Thymus (tissue), 14 donors: ENCODE results near the gene EDC3. TPM values are rescaled to one million over a fixed set of nuclear protein-coding genes. Genes with fewer than 3 reads are reported as not detected.
"Not testable (repeated sequence)": the region's sequence is repeated elsewhere in the genome, so short reads cannot be mapped to it uniquely, and the experiment has no call there.

ENCODE experiments used
- DNase-seq, 9 donors: peaks; one replicate each; pipeline ENCODE4 v3.0.0-alpha.2; 2013; ENCODE audit warnings: low spot score in 9 of 9, low read depth in 6 of 9, missing footprints in 1 of 9
- H3K27ac ChIP-seq, 2 donors: one replicate each; pipeline ENCODE4 v1.5.1; 2013; ENCODE audit warnings: control low read depth in 1 of 2, low read depth in 1 of 2, low read length in 1 of 2, mild to moderate bottlenecking in 1 of 2, moderate library complexity in 1 of 2
- H3K27me3 ChIP-seq, 2 donors: one replicate each; pipeline ENCODE4 v1.5.1; 2013; ENCODE audit warnings: low read length in 1 of 2; ENCODE audit not compliant: control insufficient read depth in 2 of 2, insufficient read depth in 1 of 2
- H3K36me3 ChIP-seq, 2 donors: one replicate each; pipeline ENCODE4 v1.5.1; 2013; ENCODE audit warnings: low read length in 1 of 2, mild to moderate bottlenecking in 1 of 2, moderate library complexity in 1 of 2; ENCODE audit not compliant: control insufficient read depth in 2 of 2, insufficient read depth in 2 of 2
- H3K4me1 ChIP-seq, 2 donors: one replicate each; pipeline ENCODE4 v1.5.1; 2013; ENCODE audit warnings: low read length in 2 of 2; ENCODE audit not compliant: control insufficient read depth in 2 of 2, insufficient read depth in 2 of 2
- H3K4me3 ChIP-seq, 2 donors: one replicate each; pipeline ENCODE4 v1.5.1; 2013; ENCODE audit warnings: low read length in 2 of 2, control low read depth in 1 of 2, mild to moderate bottlenecking in 1 of 2
- H3K9me3 ChIP-seq, 2 donors: one replicate each; pipeline ENCODE4 v1.5.1; 2013; ENCODE audit warnings: low read length in 1 of 2, mild to moderate bottlenecking in 1 of 2; ENCODE audit not compliant: control insufficient read depth in 2 of 2, insufficient read depth in 1 of 2
- WGBS: extraction: QIAGEN DNeasy Blood & Tissue Kit; methylation state at CpG from one replicate; pipeline ENCODE4 v1.1.7; 2013; 5-methylcytosine and 5-hydroxymethylcytosine counted together
- long read RNA-seq, 10 donors: transcript quantifications; one replicate each; lab custom pipeline, GENCODE V29; 2026
- polyA plus RNA-seq: library from polyadenylated mRNA; stranded (reverse); fragments of 200-250 nt; gene quantifications from one replicate; pipeline ENCODE4 v1.2.3, GENCODE V29; 2013
- total RNA-seq: library from RNA; stranded (reverse); fragments of 120-200 nt; gene quantifications from one replicate; pipeline ENCODE4 v1.2.4, GENCODE V29; 2013
- donor health status: healthy.

Gene EDC3, protein sequence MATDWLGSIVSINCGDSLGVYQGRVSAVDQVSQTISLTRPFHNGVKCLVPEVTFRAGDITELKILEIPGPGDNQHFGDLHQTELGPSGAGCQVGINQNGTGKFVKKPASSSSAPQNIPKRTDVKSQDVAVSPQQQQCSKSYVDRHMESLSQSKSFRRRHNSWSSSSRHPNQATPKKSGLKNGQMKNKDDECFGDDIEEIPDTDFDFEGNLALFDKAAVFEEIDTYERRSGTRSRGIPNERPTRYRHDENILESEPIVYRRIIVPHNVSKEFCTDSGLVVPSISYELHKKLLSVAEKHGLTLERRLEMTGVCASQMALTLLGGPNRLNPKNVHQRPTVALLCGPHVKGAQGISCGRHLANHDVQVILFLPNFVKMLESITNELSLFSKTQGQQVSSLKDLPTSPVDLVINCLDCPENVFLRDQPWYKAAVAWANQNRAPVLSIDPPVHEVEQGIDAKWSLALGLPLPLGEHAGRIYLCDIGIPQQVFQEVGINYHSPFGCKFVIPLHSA
- total RNA-seq (10.1 TPM), polyA plus RNA-seq (14.6 TPM)
- long read RNA-seq, donor 1, partial matches to known transcripts, result 0 of 1 reads
- long read RNA-seq, donor 1, other reads (novel, unspliced or antisense), result 0 of 1 reads
- long read RNA-seq, donor 2, result 0 reads
- long read RNA-seq, donor 3, transcript EDC3-201 (7 exons, 3,763 nt), result major isoform, 6 of 23 reads
- long read RNA-seq, donor 3, partial matches to known transcripts, result 10 of 23 reads
- long read RNA-seq, donor 3, other reads (novel, unspliced or antisense), result 0 of 23 reads
- long read RNA-seq, donor 4, partial matches to known transcripts, result 0 of 6 reads
- long read RNA-seq, donor 4, other reads (novel, unspliced or antisense), result 0 of 6 reads
- long read RNA-seq, donor 5, transcript EDC3-217 (2 exons, 533 nt), result minor isoform, 5 of 23 reads
- long read RNA-seq, donor 5, transcript EDC3-201 (7 exons, 3,763 nt), result major isoform, 9 of 23 reads
- long read RNA-seq, donor 5, partial matches to known transcripts, result 5 of 23 reads
- long read RNA-seq, donor 5, other reads (novel, unspliced or antisense), result 0 of 23 reads
- long read RNA-seq, donor 6, partial matches to known transcripts, result 0 of 5 reads
- long read RNA-seq, donor 6, other reads (novel, unspliced or antisense), result 0 of 5 reads
- long read RNA-seq, donor 7, partial matches to known transcripts, result 0 of 5 reads
- long read RNA-seq, donor 7, other reads (novel, unspliced or antisense), result 0 of 5 reads
- long read RNA-seq, donor 8, partial matches to known transcripts, result 0 of 5 reads
- long read RNA-seq, donor 8, other reads (novel, unspliced or antisense), result 0 of 5 reads
- long read RNA-seq, donor 9, transcript EDC3-201 (7 exons, 3,763 nt), result major isoform, 5 of 6 reads
- long read RNA-seq, donor 9, partial matches to known transcripts, result 0 of 6 reads
- long read RNA-seq, donor 9, other reads (novel, unspliced or antisense), result 0 of 6 reads
- long read RNA-seq, donor 10, partial matches to known transcripts, result 0 of 8 reads
- long read RNA-seq, donor 10, other reads (novel, unspliced or antisense), result 0 of 8 reads

DNA sequence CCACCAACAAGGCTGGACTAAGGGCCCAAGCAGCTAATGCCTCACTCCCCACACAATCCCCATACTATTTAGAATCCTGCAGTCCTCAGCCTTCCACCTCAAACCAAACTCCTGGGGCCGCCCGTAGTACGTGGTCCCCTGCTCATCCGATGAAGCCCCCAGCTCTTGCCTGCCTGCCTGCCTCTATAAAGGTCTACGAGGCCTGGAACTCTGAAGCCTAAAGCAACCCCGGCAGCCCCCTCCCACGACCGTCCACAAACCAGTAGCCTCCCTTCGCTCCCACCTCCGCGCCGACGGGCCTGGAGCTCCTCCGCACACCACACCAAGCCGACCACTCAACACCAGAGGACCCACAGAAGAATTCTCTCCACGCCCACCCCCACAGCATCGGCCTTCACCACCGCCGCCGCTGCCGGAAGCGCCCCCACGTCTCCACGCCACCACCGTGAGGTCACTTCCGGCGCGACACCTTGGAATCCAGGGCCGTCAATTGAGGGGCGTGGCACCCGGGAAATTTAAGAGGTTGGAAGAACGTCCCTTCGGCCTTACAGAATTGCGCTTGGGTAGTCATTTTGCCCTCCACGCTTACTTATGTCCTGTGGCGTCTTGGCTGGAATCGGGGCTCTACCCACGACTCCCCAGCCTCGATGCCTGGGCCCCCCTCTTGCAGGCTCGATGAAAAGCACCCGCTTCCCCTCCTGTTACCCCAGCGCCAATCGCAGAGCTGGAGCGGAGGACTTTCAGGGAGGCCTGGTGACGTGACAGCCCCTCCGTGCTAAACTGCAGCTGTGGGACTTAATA lies at the start of gene EDC3:
EDC3 (minus strand) TSS at position 428 of the 801 bp plus-strand sequence. CDS start 20,900 bp downstream, outside the sequence.
- WGBS, result under 1% methylated on average over 46 of the region's 46 CpGs

DNA sequence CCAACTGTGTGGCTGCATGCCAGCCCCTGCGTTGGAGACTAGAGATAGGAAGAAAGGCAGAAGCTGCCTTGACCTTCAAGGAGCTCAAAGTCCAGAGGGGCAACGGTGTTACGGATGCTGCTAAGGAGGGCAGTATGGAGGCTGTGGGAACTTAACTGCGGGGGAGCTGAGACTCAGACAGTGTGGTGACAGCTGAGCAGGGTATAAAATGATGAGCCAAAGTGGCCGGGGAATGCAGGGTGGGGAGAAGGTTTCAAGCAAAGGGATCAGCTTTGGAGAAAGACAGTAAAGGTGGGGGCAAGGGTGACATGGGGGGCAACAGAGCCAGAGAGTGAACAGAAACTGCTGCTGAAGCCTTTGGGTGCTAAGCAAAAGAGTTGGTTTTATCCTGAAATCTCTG lies 46.6 kb upstream of the EDC3 start:
- no peak for DNase-seq

More for the DNA sequence above, at the start of gene EDC3:
- H3K27me3 ChIP-seq, result no peaks in the 10 kb centered on the region
- peaks cover 13% of the 10 kb centered on the region in 2 donors for H3K4me1 ChIP-seq
- no peaks in the 10 kb centered on the region for H3K9me3 ChIP-seq
- no peaks in the 10 kb centered on the region for H3K36me3 ChIP-seq
- peak within 1 kb of the TSS; percentile 77 to 97 for H3K4me3 ChIP-seq
- peak; percentile 61 to 93 (median 82) for DNase-seq
- peak within 1 kb of the TSS; percentile 44 to 76 for H3K27ac ChIP-seq

DNA sequence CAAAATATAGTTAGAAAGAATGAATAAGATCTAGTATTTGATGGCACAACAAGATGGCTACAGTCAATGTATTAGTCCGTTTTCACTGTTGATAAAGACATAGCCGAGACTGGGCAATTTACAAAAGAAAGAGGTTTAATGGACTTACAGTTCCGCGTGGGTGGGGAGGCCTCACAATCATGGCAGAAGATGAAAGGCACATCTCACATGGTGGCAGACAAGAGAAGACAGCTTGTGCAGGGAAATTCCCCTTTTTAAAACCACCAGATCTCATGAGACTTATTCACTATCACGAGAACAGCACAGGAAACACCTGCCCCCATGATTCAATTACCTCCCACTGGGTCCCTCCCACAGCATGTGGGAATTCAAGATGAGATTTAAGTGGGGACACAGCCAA lies 42.4 kb upstream of the EDC3 start:
- H3K27ac ChIP-seq, H3K36me3 ChIP-seq, H3K4me3 ChIP-seq, H3K27me3 ChIP-seq, H3K4me1 ChIP-seq, DNase-seq: not testable (repeated sequence)
- H3K9me3 ChIP-seq, result peaks cover 2 to 11% of the 10 kb centered on the region in 2 donors
- WGBS, result 74% methylated on average over 5 of the region's 5 CpGs

More for the DNA sequence above, 46.6 kb upstream of the EDC3 start:
- H3K4me3 ChIP-seq, result no peak overlapping the region
- H3K4me1 ChIP-seq, result no peaks in the 10 kb centered on the region
- no peaks in the 10 kb centered on the region for H3K27me3 ChIP-seq
- WGBS, result 94% methylated on average over 5 of the region's 5 CpGs
- peaks cover 2 to 7% of the 10 kb centered on the region in 2 donors for H3K9me3 ChIP-seq
- H3K36me3 ChIP-seq, result no peaks in the 10 kb centered on the region
- no peak overlapping the region for H3K27ac ChIP-seq

DNA sequence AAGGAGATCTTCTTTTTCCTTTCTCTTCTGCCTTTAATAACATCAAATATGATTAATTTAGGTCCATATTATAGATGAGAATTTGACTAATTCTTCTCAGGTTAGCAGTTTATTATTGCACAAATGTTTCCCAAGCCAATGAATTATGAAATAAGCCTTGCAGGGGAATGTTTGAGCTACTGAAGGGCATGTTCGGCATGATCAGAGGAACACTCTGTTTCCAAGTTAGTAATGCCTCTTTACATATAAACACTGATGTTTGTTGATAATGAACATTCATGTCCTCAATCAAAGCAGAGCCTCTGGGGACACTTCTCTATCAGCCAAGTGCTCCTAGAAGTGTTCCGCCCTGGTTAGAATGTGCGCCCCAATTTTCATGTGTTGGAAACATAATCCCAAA lies 39.5 kb upstream of the EDC3 start:
- WGBS, result 94% methylated on average over 3 of the region's 3 CpGs
- Histone ChIP-seq H3K27me3 (peaks cover 0 to 15% of the 10 kb centered on the region in 2 donors), H3K27ac (no peak overlapping the region), H3K36me3 (no peaks in the 10 kb centered on the region), H3K4me3 (no peak overlapping the region), H3K9me3 (peaks cover 0 to 3% of the 10 kb centered on the region in 2 donors), H3K4me1 (no peaks in the 10 kb centered on the region)
- no peak for DNase-seq

DNA sequence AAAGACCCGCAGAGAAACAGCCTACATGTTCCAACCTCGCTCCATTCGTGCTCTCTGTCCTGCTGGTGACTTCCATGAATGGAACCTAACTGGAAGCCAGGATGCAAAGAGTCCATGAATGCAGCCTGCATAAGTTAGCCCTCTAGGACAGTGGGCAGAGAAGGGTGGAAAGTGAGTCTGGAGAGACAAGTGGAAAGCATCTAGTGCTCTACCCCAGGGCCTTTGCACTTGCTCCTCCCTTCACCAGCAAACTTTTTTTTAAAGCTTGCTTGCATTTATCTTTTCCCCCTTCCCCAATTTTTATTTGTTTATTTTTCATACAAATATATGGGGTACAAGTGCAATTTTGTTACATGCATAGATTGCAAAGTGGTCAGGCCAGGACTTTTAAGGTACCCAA lies 37.4 kb upstream of the EDC3 start:
- Histone ChIP-seq H3K9me3 (peaks cover 0 to 3% of the 10 kb centered on the region in 2 donors), H3K4me1 (no peaks in the 10 kb centered on the region), H3K4me3 (no peak overlapping the region), H3K27me3 (peaks cover 0 to 16% of the 10 kb centered on the region in 2 donors), H3K27ac (no peak overlapping the region), H3K36me3 (no peaks in the 10 kb centered on the region)
- no peak for DNase-seq
- WGBS, result 97% methylated on average over 3 of the region's 3 CpGs

DNA sequence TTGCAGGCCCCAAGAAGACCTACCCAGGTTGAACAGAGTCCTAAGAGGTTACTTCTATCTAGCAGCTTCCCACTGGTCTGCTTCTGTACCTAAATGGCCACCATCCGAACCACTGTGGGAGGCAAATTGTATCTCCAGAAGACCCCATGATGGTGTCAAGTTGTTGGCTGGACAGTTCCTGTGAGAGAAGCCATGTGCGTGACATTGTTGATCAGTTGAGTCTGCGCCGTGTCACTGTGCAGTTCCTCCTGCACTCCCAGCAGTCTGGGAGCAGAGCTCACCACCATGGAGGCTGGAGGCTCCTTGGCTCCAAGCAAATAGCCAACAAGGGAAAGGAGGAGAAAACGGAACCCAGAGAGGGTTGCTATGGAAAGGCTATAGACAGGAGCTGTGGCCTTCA lies 37.0 kb upstream of the EDC3 start:
- H3K27me3 ChIP-seq, result peaks cover 0 to 20% of the 10 kb centered on the region in 2 donors
- H3K36me3 ChIP-seq, result no peaks in the 10 kb centered on the region
- DNase-seq, result no peak
- H3K4me3 ChIP-seq, result no peak overlapping the region
- no peak overlapping the region for H3K27ac ChIP-seq
- H3K9me3 ChIP-seq, result peaks cover 0 to 3% of the 10 kb centered on the region in 2 donors
- 96% methylated on average over 5 of the region's 5 CpGs for whole genome bisulfite sequencing
- H3K4me1 ChIP-seq, result no peaks in the 10 kb centered on the region

DNA sequence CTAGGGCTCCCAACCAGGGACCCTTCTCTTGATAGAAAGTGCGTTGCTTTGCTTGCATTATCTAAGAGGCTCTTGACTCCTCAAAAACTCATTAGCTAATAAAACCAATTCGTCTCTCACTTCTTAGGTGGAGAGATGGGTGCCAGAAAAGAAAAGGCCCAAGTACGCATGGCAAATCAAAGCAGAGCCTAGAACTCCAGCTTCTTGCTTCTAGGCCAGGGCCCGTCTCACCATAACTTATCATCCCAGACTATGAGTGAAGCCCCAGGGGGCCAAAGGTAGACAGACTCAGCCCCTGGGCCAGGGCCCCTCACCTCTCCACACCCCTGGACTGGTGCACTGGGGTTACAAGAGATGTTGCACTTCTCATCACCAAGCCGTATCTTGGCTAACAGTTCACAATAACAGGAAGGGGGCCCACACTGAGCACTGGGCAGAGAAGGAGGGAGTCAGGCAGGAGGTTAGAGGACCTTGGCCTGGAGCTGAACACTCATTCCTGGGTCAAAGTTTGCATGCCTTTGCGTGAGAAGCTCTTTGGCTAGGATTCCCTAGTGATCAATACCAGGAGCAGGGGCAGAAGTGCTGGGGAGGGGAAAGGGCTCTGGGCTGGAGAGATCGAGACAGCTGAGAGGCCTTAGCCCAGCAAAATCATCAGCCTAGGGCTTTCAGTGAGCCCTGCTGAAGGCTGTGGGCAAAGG lies 34.9 kb upstream of the EDC3 start:
- Histone ChIP-seq H3K9me3 (peaks cover 0 to 7% of the 10 kb centered on the region in 2 donors), H3K36me3 (no peaks in the 10 kb centered on the region), H3K27me3 (peaks cover 19 to 41% of the 10 kb centered on the region in 2 donors), H3K4me1 (peaks cover 2 to 8% of the 10 kb centered on the region in 2 donors), H3K27ac (no peak overlapping the region), H3K4me3 (no peak overlapping the region)
- 88% methylated on average over 7 of the region's 7 CpGs for WGBS
- DNase-seq, result no peak
